Gastroesophageal sphincter (tissue), 4 donors: Measurements from ENCODE around the gene DDIAS. TPM values are rescaled to one million over a fixed set of nuclear protein-coding genes. Genes with fewer than 3 reads are reported as not detected.

ENCODE experiments used
- ATAC-seq: fragments of 150-250 bp; one replicate; pipeline ENCODE4 v1.9.1; 2016; ENCODE audit warnings: mild to moderate bottlenecking, moderate library complexity
- H3K27ac ChIP-seq, 4 donors: fragments of 200-600 bp; sonication (generic) in 3 of 4; 1 replicate in 3 of 4; 2 replicates in 1 of 4; pipeline ENCODE4 v1.5.1; 2016 to 2019
- H3K27me3 ChIP-seq: fragments of 200-600 bp; sonication (generic); one replicate; pipeline ENCODE4 v1.5.1; 2019
- H3K36me3 ChIP-seq, 2 donors: fragments of 200-600 bp; sonication (generic); one replicate each; pipeline ENCODE4 v1.5.1; 2019; ENCODE audit warnings: control low read depth in 1 of 2
- H3K4me1 ChIP-seq, 3 donors: fragments of 200-600 bp; sonication (generic); 1 replicate in 2 of 3; 2 replicates in 1 of 3; pipeline ENCODE4 v1.5.1; 2016 to 2019; ENCODE audit warnings: control low read depth in 2 of 3
- H3K4me3 ChIP-seq, 2 donors: fragments of 200-600 bp; sonication (generic); one replicate each; pipeline ENCODE4 v1.5.1; 2019; ENCODE audit warnings: mild to moderate bottlenecking in 1 of 2, moderate library complexity in 1 of 2
- H3K9me3 ChIP-seq, 3 donors: fragments of 200-600 bp; sonication (generic); one replicate each; pipeline ENCODE4 v1.5.1; 2017 to 2019; ENCODE audit warnings: control low read depth in 2 of 3
- EP300 ChIP-seq: sonication (generic); formaldehyde crosslinking; IDR thresholded peaks from one replicate; pipeline ENCODE4 v1.6.1; 2017; ENCODE audit warnings: antibody characterized with exemption, mild to moderate bottlenecking
- POLR2A ChIP-seq, 2 donors: fragments of 450-650 bp; IDR thresholded peaks; one replicate each; pipeline ENCODE4 v1.6.1; 2017; ENCODE audit warnings: antibody characterized with exemption in 2 of 2, mild to moderate bottlenecking in 2 of 2, moderate library complexity in 1 of 2
- POLR2AphosphoS5 ChIP-seq: sonication (generic); formaldehyde crosslinking; IDR thresholded peaks from one replicate; pipeline ENCODE4 v1.6.1; 2017; ENCODE audit warnings: antibody characterized with exemption
- WGBS, 2 donors: methylation state at CpG; one replicate each; pipeline ENCODE4 v1.1.5; 2018; ENCODE audit warnings: low coverage in 1 of 2; 5-methylcytosine and 5-hydroxymethylcytosine counted together
- total RNA-seq, 4 donors: library from RNA; depleted of rRNA; stranded (reverse); fragments of >200 nt; gene quantifications; one replicate each; pipeline ENCODE4 v1.1.0, GENCODE V29; 2016
- TF ChIP-seq, protein P1 (sequence below), 4 experiments: fragments of 200-600 bp in 2 of 4; fragments of 450-650 bp in 2 of 4; sonication (generic) in 1 of 4; IDR thresholded peaks; one replicate each; pipeline ENCODE4 v1.5.1; 2017 to 2019; ENCODE audit warnings: antibody characterized with exemption in 4 of 4, mild to moderate bottlenecking in 2 of 4, moderate library complexity in 2 of 4

Gene DDIAS
- total RNA-seq, 4 donors from 2014 or later = 0.31 to 2.3 (median 1.0) TPM

DNA sequence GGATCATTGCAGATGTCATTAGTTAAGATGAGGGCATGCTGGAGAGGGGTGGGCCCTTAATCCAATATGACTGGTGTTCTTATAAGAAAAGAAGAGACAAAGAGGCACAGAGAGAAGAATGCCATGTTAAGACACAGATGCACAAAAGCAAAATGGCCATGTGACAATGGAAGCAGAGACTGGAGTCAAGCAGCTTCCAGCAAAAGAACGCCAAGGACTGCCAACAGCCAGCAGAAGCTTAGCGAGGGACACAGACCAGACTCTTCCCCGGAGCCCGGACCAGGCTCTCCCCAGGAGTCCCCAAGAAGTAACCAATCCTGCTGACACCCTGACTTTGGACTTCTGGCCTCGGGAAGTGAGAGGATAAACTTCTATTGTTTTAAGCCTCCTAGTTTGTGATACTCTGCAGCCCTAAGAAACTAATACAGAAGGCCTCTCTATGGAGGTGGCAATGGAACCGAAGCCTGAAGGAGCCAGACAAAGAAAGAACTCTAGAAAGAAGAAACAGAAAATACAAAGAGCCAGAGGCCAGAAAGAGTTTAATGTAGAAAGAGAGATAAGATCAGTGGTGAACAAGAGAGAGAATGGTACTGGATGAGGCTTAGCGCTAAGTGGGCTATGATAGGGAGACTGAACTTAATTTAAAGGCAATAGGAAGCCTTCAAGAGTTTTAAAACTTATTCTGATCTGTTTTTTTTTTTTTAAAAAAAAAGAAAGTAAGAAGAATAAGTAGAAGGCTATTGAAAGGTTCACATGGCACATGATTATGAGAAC lies 29.0 kb upstream of the DDIAS start:
- 81 to 87% methylated on average over 4 to 6 of the region's 7 CpGs for whole genome bisulfite sequencing, 2 donors
- Histone ChIP-seq H3K36me3 (no peaks in the 10 kb centered on the region), H3K4me3 (no peak overlapping the region), H3K4me1 (peaks cover 0 to 24% (median 5%) of the 10 kb centered on the region in 3 donors), H3K9me3 (no peaks in the 10 kb centered on the region), H3K27me3 (no peaks in the 10 kb centered on the region), H3K27ac (no peak overlapping the region)
- TF ChIP-seq, protein P1, sequence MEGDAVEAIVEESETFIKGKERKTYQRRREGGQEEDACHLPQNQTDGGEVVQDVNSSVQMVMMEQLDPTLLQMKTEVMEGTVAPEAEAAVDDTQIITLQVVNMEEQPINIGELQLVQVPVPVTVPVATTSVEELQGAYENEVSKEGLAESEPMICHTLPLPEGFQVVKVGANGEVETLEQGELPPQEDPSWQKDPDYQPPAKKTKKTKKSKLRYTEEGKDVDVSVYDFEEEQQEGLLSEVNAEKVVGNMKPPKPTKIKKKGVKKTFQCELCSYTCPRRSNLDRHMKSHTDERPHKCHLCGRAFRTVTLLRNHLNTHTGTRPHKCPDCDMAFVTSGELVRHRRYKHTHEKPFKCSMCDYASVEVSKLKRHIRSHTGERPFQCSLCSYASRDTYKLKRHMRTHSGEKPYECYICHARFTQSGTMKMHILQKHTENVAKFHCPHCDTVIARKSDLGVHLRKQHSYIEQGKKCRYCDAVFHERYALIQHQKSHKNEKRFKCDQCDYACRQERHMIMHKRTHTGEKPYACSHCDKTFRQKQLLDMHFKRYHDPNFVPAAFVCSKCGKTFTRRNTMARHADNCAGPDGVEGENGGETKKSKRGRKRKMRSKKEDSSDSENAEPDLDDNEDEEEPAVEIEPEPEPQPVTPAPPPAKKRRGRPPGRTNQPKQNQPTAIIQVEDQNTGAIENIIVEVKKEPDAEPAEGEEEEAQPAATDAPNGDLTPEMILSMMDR (IDR thresholded peaks at IDR 0.05) = no peak
- TF ChIP-seq EP300 (no peak), POLR2A (IDR thresholded peaks at IDR 0.05) (no peak), POLR2AphosphoS5 (no peak)
- no peak for ATAC-seq

- 62 to 92% methylated on average over 5 of the region's 5 CpGs for WGBS, 2 donors
- no peaks in the 10 kb centered on the region for H3K36me3 ChIP-seq
- H3K27me3 ChIP-seq = no peaks in the 10 kb centered on the region
- H3K4me1 ChIP-seq = peaks cover 0 to 13% (median 5%) of the 10 kb centered on the region in 3 donors
- no peak overlapping the region for H3K4me3 ChIP-seq
- TF ChIP-seq EP300 (no peak), POLR2A (IDR thresholded peaks at IDR 0.05) (no peak), POLR2AphosphoS5 (no peak)
- TF ChIP-seq, protein P1 (IDR thresholded peaks at IDR 0.05) = no peak
- H3K9me3 ChIP-seq = no peaks in the 10 kb centered on the region
- no peak overlapping the region for H3K27ac ChIP-seq
- no peak for ATAC-seq
Observed at GRCh38 chr11:82873919-82874333, 27.6 kb upstream of the DDIAS start.

GRCh38 chr11:82874646-82875523 lies 26.7 kb upstream of the DDIAS start:
- H3K27me3 ChIP-seq = no peaks in the 10 kb centered on the region
- H3K36me3 ChIP-seq = peaks cover 0 to 7% of the 10 kb centered on the region in 2 donors
- peaks cover 0 to under 1% (median 0%) of the 10 kb centered on the region in 3 donors for H3K9me3 ChIP-seq
- no peak overlapping the region for H3K4me3 ChIP-seq
- ATAC-seq = no peak
- no peak overlapping the region for H3K27ac ChIP-seq
- 85 to 95% methylated on average over 3 to 4 of the region's 4 CpGs for WGBS, 2 donors
- no peak for TF ChIP-seq POLR2AphosphoS5
- no peak for TF ChIP-seq EP300
- TF ChIP-seq, protein P1 (IDR thresholded peaks at IDR 0.05) = no peak
- TF ChIP-seq POLR2A (IDR thresholded peaks at IDR 0.05) = no peak
- peaks cover 0 to 3% (median 1%) of the 10 kb centered on the region in 3 donors for H3K4me1 ChIP-seq

- H3K4me1 ChIP-seq = peaks cover 0 to 17% (median 0%) of the 10 kb centered on the region in 3 donors
- H3K9me3 ChIP-seq = peaks cover 0 to 5% (median 0%) of the 10 kb centered on the region in 3 donors
- TF ChIP-seq POLR2AphosphoS5 = peak; percentile 16
- no peak for TF ChIP-seq EP300
- H3K27me3 ChIP-seq = no peaks in the 10 kb centered on the region
- H3K36me3 ChIP-seq = peaks cover 0 to 12% of the 10 kb centered on the region in 2 donors
- H3K27ac ChIP-seq = peak overlapping the region in 1 of 4 donors; percentile 23
- ATAC-seq = peak; percentile 77
- no peak overlapping the region for H3K4me3 ChIP-seq
- 48 to 55% methylated on average over 2 to 3 of the region's 3 CpGs for WGBS, 2 donors
Observed at GRCh38 chr11:82883853-82884252, 17.7 kb upstream of the DDIAS start.
